GM23248 (cell line): ENCODE data around the gene CYP2R1. TPM values are rescaled to one million over a fixed set of nuclear protein-coding genes. Genes with fewer than 3 reads are reported as not detected.

ENCODE experiments used
- DNase-seq: peaks from one replicate; pipeline ENCODE4 v3.0.0-alpha.2; 2015
- H2AFZ ChIP-seq: fragments of 200-600 bp; sonication (generic); 2 replicates; pipeline ENCODE4 v1.6.1; 2016; ENCODE audit warnings: antibody characterized with exemption
- H3F3A ChIP-seq: fragments of 200-600 bp; sonication (generic); 2 replicates; pipeline ENCODE4 v1.6.1; 2016; ENCODE audit warnings: mild to moderate bottlenecking, antibody characterized with exemption, mixed run types; ENCODE audit not compliant: insufficient read depth
- H3K27ac ChIP-seq: fragments of 200-600 bp; sonication (generic); 2 replicates; pipeline ENCODE4 v1.5.1; 2016; ENCODE audit warnings: mild to moderate bottlenecking
- H3K27me3 ChIP-seq: fragments of 200-600 bp; sonication (generic); replicated peaks from 2 replicates; pipeline ENCODE4 v1.6.1; 2016; ENCODE audit warnings: mild to moderate bottlenecking; ENCODE audit not compliant: insufficient read depth
- H3K36me3 ChIP-seq: fragments of 200-600 bp; sonication (generic); 2 replicates; pipeline ENCODE4 v1.6.1; 2016; ENCODE audit warnings: low read depth, mild to moderate bottlenecking
- H3K4me1 ChIP-seq: fragments of 200-600 bp; sonication (generic); 2 replicates; pipeline ENCODE4 v1.6.1; 2016; ENCODE audit warnings: mild to moderate bottlenecking; ENCODE audit not compliant: insufficient read depth
- H3K4me2 ChIP-seq: fragments of 200-600 bp; sonication (generic); one replicate; pipeline ENCODE4 v1.6.1; 2016; ENCODE audit warnings: mild to moderate bottlenecking; ENCODE audit not compliant: unreplicated experiment
- H3K4me3 ChIP-seq: fragments of 200-600 bp; sonication (generic); 2 replicates; pipeline ENCODE4 v1.5.1; 2016; ENCODE audit warnings: mild to moderate bottlenecking
- H3K79me2 ChIP-seq: fragments of 200-600 bp; sonication (generic); 2 replicates; pipeline ENCODE4 v1.6.1; 2016; ENCODE audit warnings: mild to moderate bottlenecking; ENCODE audit not compliant: insufficient read depth
- H3K9ac ChIP-seq: fragments of 200-600 bp; sonication (generic); 2 replicates; pipeline ENCODE4 v1.6.1; 2016; ENCODE audit warnings: mild to moderate bottlenecking
- H3K9me2 ChIP-seq: fragments of 200-600 bp; sonication (generic); 2 replicates; pipeline ENCODE4 v1.6.1; 2016; ENCODE audit warnings: mixed run types, mild to moderate bottlenecking, moderate library complexity; ENCODE audit not compliant: insufficient read depth
- H3K9me3 ChIP-seq: fragments of 200-600 bp; sonication (generic); one replicate; pipeline ENCODE4 v1.6.1; 2017; ENCODE audit warnings: low read depth
- H4K20me1 ChIP-seq: fragments of 200-600 bp; sonication (generic); 2 replicates; pipeline ENCODE4 v1.6.0; 2016; ENCODE audit not compliant: insufficient read depth
- EZH2 ChIP-seq: fragments of 200-600 bp; sonication (generic); IDR thresholded peaks from 2 replicates; pipeline ENCODE4 v1.6.1; 2018; ENCODE audit warnings: antibody characterized with exemption, mild to moderate bottlenecking; ENCODE audit not compliant: insufficient read depth, poor library complexity, severe bottlenecking
- EZH2phosphoT487 ChIP-seq: fragments of 200-600 bp; sonication (generic); IDR thresholded peaks from 2 replicates; pipeline ENCODE4 v1.6.1; 2018; ENCODE audit warnings: antibody characterized with exemption, moderate library complexity, mild to moderate bottlenecking, low read depth; ENCODE audit not compliant: insufficient read depth
- WGBS, 2 experiments: methylation state at CpG; one replicate each; pipeline ENCODE4 v1.1.6; 2015 to 2017; ENCODE audit warnings: low lambda C conversion rate in 2 of 2, low coverage in 1 of 2; ENCODE audit errors: missing lambda C conversion rate in 2 of 2; 5-methylcytosine and 5-hydroxymethylcytosine counted together
- in situ Hi-C: fragments of 300-500 bp; cut with MboI; formaldehyde crosslinking; loops from 2 replicates; pipeline ENCODE4 v1.15.0; 2020
- polyA plus RNA-seq: library from polyadenylated mRNA; unstranded; fragments of >200 nt; fragmentation: Nextera tagmentation; extraction: Ambion mirVana; gene quantifications from 2 replicates; pipeline ENCODE4 v1.2.1, GENCODE V29; 2016
- total RNA-seq: library from RNA; depleted of rRNA; stranded (reverse); fragments of >200 nt; shearing (Covaris generic); gene quantifications from 2 replicates; pipeline ENCODE4 v1.2.3, GENCODE V29; 2014

Gene CYP2R1
- total and polyA plus RNA-seq, 2 experiments from 2014 or later, result 4.2 to 8.2 TPM

DNA sequence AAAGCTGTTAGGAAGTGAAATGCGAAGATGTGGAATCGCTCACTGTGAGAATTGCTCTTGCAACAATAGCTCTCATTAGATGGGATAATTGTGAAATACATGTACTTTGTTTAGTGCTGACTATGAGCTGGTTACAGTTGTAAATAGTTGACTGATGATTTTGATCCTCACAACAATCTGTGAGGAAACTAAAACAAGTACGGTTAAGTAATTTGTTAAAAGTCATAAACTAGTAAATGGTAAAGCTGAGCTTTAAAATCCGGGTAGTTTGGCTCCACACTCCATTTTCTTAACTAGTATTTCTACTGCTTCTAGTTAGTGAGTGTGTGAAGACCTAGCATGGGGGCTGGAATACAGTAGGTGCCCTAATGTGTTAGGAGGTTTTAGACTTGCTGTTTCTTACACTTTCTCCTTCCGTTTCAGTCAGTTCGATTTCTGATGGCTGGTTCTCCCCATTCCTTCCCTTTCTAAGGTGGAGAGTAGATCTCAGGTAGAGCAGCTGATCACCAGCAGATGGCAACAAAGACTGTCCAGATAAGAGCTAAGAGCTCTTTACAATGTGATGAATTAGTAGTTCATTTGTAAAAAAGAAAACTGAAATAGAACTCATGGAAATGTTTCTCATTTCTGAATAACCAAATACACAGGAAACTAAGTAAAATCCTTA, 16.3 kb upstream of the CYP2R1 start:
- Histone ChIP-seq H4K20me1 (no peaks in the 10 kb centered on the region), H3K27ac (no peak overlapping the region), H3K36me3 (no peaks in the 10 kb centered on the region), H3K4me1 (no peaks in the 10 kb centered on the region; the same call in 1 of the 2 replicates), H3K79me2 (no peaks in the 10 kb centered on the region), H3K4me2 (no peak overlapping the region), H3K9me3 (no peaks in the 10 kb centered on the region), H3F3A (peaks cover 8% of the 10 kb centered on the region), H2AFZ (0 out of 2 replicates have a peak overlapping the region, but pooled peaks have one; percentile 26), H3K9ac (no peak overlapping the region), H3K9me2 (no peaks in the 10 kb centered on the region), H3K27me3 (peaks cover 13% of the 10 kb centered on the region), H3K4me3 (no peak overlapping the region)
- DNase-seq, result peak; percentile 60
- WGBS, 2 experiments, result 14% methylated on average over 6 of the region's 6 CpGs
- TF ChIP-seq EZH2phosphoT487 (no peak), EZH2 (no peak)
- in situ Hi-C loops, result loop anchor here (25.0 kb wide), 1 partner anchor 371 kb away; no protein-coding TSS in a partner anchor

DNA sequence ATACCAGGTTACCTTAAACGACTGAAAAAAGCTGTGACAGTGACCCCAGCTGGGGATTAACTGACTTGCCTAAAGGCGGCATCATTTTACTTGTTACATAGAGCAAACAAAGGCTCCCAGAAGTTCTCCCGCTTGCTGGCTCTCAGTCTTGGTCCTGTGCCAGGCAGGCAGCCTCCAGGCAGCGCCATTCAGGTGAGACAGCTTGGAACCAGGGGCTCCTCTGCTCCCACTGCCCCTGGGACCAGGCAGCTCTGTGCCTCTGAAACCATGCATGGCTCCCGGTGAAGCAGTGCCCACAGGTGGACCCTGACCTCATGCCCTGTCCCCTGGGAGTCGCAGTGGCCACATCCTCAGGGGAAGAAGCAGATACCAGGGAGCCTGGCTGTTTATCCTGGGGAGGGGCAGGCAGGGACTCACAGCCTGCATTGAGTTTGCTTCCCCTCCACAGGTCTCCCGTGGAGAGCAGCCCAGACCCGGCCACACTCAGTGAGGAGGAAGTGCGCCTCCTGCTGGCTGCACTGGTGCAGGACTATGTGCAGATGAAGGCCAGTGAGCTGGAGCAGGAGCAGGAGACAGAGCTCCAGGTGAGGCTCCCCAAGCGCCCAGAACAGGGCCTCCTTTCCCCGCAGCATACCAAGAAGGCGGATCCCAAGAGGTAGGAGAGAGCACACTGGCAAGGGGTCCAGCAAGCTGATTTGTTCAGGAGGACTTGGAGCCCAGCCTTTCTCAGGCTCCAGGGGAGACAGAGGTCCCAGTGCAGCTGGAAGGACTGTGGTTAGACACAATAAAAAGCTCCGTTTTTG, 15.6 kb upstream of the CYP2R1 start:
- in situ Hi-C loops, result loop anchor here (25.0 kb wide), 1 partner anchor 370 kb away; no protein-coding TSS in a partner anchor
- Histone ChIP-seq H3K9me2 (no peaks in the 10 kb centered on the region), H3K4me3 (no peak overlapping the region), H3K27me3 (peaks cover 13% of the 10 kb centered on the region), H3K4me2 (no peak overlapping the region), H3K9ac (no peak overlapping the region), H3K9me3 (no peaks in the 10 kb centered on the region), H4K20me1 (no peaks in the 10 kb centered on the region), H3K4me1 (no peaks in the 10 kb centered on the region; the same call in 1 of the 2 replicates), H2AFZ (0 out of 2 replicates have a peak overlapping the region, but pooled peaks have one; percentile 26), H3K79me2 (no peaks in the 10 kb centered on the region), H3F3A (peaks cover 8% of the 10 kb centered on the region), H3K27ac (no peak overlapping the region), H3K36me3 (no peaks in the 10 kb centered on the region)
- TF ChIP-seq EZH2 (no peak), EZH2phosphoT487 (no peak)
- DNase-seq, result peak; percentile 69
- WGBS, 2 experiments, result 21 to 22% methylated on average over 13 of the region's 13 CpGs

DNA sequence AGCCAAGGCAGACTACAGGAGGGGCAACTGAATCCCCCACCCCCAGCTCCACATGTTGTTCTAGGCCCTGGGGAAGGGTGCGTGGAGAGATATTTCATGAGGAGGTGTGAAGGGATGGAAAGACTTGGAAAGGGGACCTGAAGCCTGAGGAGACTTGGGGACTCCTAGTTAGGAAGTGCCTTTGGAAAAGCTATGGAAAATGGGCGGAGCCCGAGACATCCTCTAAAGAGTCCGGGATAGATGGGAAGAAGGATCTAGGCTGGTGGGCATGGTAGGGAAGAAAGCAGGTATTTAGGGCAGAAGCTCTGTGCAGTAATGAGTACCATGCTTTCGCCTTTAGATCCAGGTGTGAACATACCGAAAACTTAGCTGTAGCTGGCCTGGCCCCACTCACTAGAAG, 15.0 kb upstream of the CYP2R1 start:
- no peak for DNase-seq
- no peak overlapping the region for H3K27ac ChIP-seq
- no peak overlapping the region for H2AFZ ChIP-seq
- no peaks in the 10 kb centered on the region for H3K9me2 ChIP-seq
- no peak overlapping the region for H3K9ac ChIP-seq
- H3F3A ChIP-seq, result peaks cover 8% of the 10 kb centered on the region
- H3K4me2 ChIP-seq, result no peak overlapping the region
- 93 to 96% methylated on average over 6 of the region's 6 CpGs for WGBS, 2 experiments
- H3K79me2 ChIP-seq, result no peaks in the 10 kb centered on the region
- in situ Hi-C loops, result loop anchor here (25.0 kb wide), 1 partner anchor 370 kb away; no protein-coding TSS in a partner anchor
- H4K20me1 ChIP-seq, result no peaks in the 10 kb centered on the region
- no peaks in the 10 kb centered on the region for H3K9me3 ChIP-seq
- H3K36me3 ChIP-seq, result no peaks in the 10 kb centered on the region
- H3K27me3 ChIP-seq, result peaks cover 13% of the 10 kb centered on the region
- H3K4me3 ChIP-seq, result no peak overlapping the region
- no peaks in the 10 kb centered on the region; the same call in 1 of the 2 replicates for H3K4me1 ChIP-seq
- TF ChIP-seq EZH2phosphoT487 (no peak), EZH2 (no peak)

DNA sequence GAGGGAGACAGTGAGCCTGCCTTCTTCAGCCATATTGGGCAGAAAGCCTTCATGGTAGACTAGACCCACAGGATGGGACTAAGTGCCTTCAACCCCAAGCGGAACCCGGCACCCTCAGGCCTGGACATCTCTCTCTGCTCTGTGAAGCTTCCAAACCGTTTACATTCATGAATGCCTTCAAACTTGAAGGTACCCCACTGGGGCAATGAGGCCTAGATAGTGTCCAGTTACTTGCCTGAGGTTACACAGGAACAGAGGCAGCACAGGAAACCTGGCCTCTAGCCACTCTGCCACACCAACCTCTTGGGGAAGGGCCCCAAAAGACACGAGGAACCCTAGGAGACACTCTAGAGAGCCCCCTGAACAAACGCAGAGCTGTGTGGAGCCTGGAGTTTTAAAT, 14.5 kb upstream of the CYP2R1 start:
- no peak overlapping the region for H3K27ac ChIP-seq
- in situ Hi-C loops, result loop anchor here (25.0 kb wide), 1 partner anchor 369 kb away; no protein-coding TSS in a partner anchor
- H3K9ac ChIP-seq, result no peak overlapping the region
- H3K36me3 ChIP-seq, result no peaks in the 10 kb centered on the region
- no peak overlapping the region for H3K4me3 ChIP-seq
- TF ChIP-seq EZH2, result no peak
- TF ChIP-seq EZH2phosphoT487, result no peak
- peaks cover 9% of the 10 kb centered on the region for H3K27me3 ChIP-seq
- H3K79me2 ChIP-seq, result no peaks in the 10 kb centered on the region
- H3K4me1 ChIP-seq, result no peaks in the 10 kb centered on the region; the same call in 1 of the 2 replicates
- DNase-seq, result no peak
- H3F3A ChIP-seq, result peaks cover 8% of the 10 kb centered on the region
- H3K4me2 ChIP-seq, result no peak overlapping the region
- H2AFZ ChIP-seq, result no peak overlapping the region
- no peaks in the 10 kb centered on the region for H4K20me1 ChIP-seq
- 52 to 54% methylated on average over 5 of the region's 5 CpGs for WGBS, 2 experiments
- no peaks in the 10 kb centered on the region for H3K9me3 ChIP-seq
- no peaks in the 10 kb centered on the region for H3K9me2 ChIP-seq
